Measurements from ENCODE around the gene MRPS30. TPM values are rescaled to one million over a fixed set of nuclear protein-coding genes. Genes with fewer than 3 reads are reported as not detected.

MRPS30 gene
- total RNA-seq, 1 experiment from 2014 or later = 101 TPM

- Histone ChIP-seq H4K20me1 (ENCODE audit: insufficient read depth) (no peaks in the 10 kb centered on the region), H3K9me3 (ENCODE audit: control insufficient read depth in 1 of 2, insufficient read depth in 1 of 2, low read depth in 1 of 2, low read length in 2 of 2) (peaks cover 0 to 4% of the 10 kb centered on the region in 2 experiments; a peak in 1 of 4 replicates), H3K4me2 (ENCODE audit: low read length) (no peak overlapping the region), H3K9ac (ENCODE audit: low read length) (no peak overlapping the region), H3K9me2 (ENCODE audit: insufficient read depth) (no peaks in the 10 kb centered on the region), H3K4me3 (replicated peaks in 1 of 2; ENCODE audit: low read depth in 1 of 2, low read length in 2 of 2) (no peak overlapping the region), H3K27me3 (ENCODE audit: insufficient read depth, low read length) (no peaks in the 10 kb centered on the region), H3K27ac (ENCODE audit: low read depth, low read length) (no peak overlapping the region), H3K79me2 (ENCODE audit: insufficient read depth, low read length) (no peaks in the 10 kb centered on the region), H2AFZ (ENCODE audit: low read depth, low read length, poor library complexity, severe bottlenecking) (no peak overlapping the region), H3K4me1 (ENCODE audit: control insufficient read depth in 1 of 2, insufficient read depth in 2 of 2, low read length in 2 of 2) (no peaks in the 10 kb centered on the region), H3K36me3 (ENCODE audit: control insufficient read depth in 1 of 2, insufficient read depth in 2 of 2, low read length in 2 of 2) (no peaks in the 10 kb centered on the region)
- no peak for TF ChIP-seq SRF (IDR thresholded peaks at IDR 0.05; ENCODE audit: low read depth)
- no peak for TF ChIP-seq SIN3A (IDR thresholded peaks at IDR 0.05; ENCODE audit: low read depth)
- no peak for TF ChIP-seq CTCF (IDR thresholded peaks at IDR 0.05 in 2 of 3, conservative IDR thresholded peaks at IDR 0.05 in 1 of 3; ENCODE audit: borderline replicate concordance in 1 of 3, insufficient read depth in 1 of 3, low read depth in 2 of 3, low read length in 2 of 3)
- no peak for TF ChIP-seq ATF3 (IDR thresholded peaks at IDR 0.05)
- no peak for TF ChIP-seq RAD21 (IDR thresholded peaks at IDR 0.05; ENCODE audit: low read depth)
- TF ChIP-seq JUND (IDR thresholded peaks at IDR 0.05) = no peak
- no peak for TF ChIP-seq CBX3 (IDR thresholded peaks at IDR 0.05; ENCODE audit: low read depth)
- TF ChIP-seq ELF1 (IDR thresholded peaks at IDR 0.05; ENCODE audit: borderline replicate concordance, low read depth) = no peak
- TF ChIP-seq EZH2phosphoT487 (IDR thresholded peaks at IDR 0.05; ENCODE audit: borderline replicate concordance) = no peak
- no peak for TF ChIP-seq SP1 (IDR thresholded peaks at IDR 0.05; ENCODE audit: low read depth)
- ChIA-PET RAD21 (ENCODE audit: low non-redundant PET in 1 of 2, low total read pairs in 2 of 2, uncharacterized antibody in 2 of 2, unreplicated experiment in 2 of 2) (no interaction called here), POLR2A (no interaction called here), CTCF (no interaction called here)
- intact Hi-C loops (cut with micrococcal nuclease) = no loop called here
- BruUV-seq (replicated peaks) = no TSS peak
- no peak for DNase-seq (ENCODE audit: low read depth, low spot score)
- no peak for ATAC-seq
Observed at GRCh38 chr5:44839018-44839681, 30.4 kb downstream of the MRPS30 start.

Measured in HCT116 (cell line).